Mucosa of descending colon (tissue), 3 donors: ENCODE data around the gene CCDC92B. TPM values are rescaled to one million over a fixed set of nuclear protein-coding genes. Genes with fewer than 3 reads are reported as not detected.

Source experiments
- ATAC-seq: fragments of 200-7000 bp; cut with Tn5 transposase; one replicate; pipeline ENCODE4 v1.9.1; 2020; ENCODE audit warnings: mild to moderate bottlenecking, moderate library complexity
- DNase-seq, 3 donors: peaks; one replicate each; pipeline ENCODE4 v3.0.0-alpha.2; 2020
- H3K36me3 ChIP-seq: fragments of 200-600 bp; one replicate; pipeline ENCODE4 v1.8.0; 2021; ENCODE audit warnings: low read depth, mild to moderate bottlenecking
- H3K4me1 ChIP-seq: fragments of 200-600 bp; one replicate; pipeline ENCODE4 v1.8.0; 2021; ENCODE audit warnings: low read depth, mild to moderate bottlenecking
- H3K4me3 ChIP-seq: fragments of 200-600 bp; one replicate; pipeline ENCODE4 v1.8.0; 2021; ENCODE audit warnings: mild to moderate bottlenecking
- H3K9me3 ChIP-seq: fragments of 200-600 bp; one replicate; pipeline ENCODE4 v1.8.0; 2021; ENCODE audit warnings: mild to moderate bottlenecking
- intact Hi-C, 2 donors: fragments of 100-400 bp; cut with DNase I in 1 of 2; cut with micrococcal nuclease in 1 of 2; formaldehyde crosslinking; loops; one replicate each; pipeline versions ENCODE4 v1.11.0 to v1.11.1; 2022; cut with DNase I, micrococcal nuclease
- total RNA-seq, 3 donors: library from RNA; stranded (reverse); fragmentation: NEBNext Ultra II Directional in 2 of 3; extraction: Animal tissue kit (Norgen Biotek cat#: 25700) in 2 of 3; gene quantifications; one replicate each; pipeline versions ENCODE4 v1.2.1 to v1.2.4, GENCODE V29; 2021 to 2023
- TF ChIP-seq, protein P1 (sequence below): fragments of 200-600 bp; IDR thresholded peaks from one replicate; pipeline ENCODE4 v1.8.0; 2022; ENCODE audit warnings: antibody characterized with exemption, mild to moderate bottlenecking
- donor health status: DM: no; HTN: no; CAD: no; lungs with moderate emphysema.
- donor health status: DM: no; HTN: no; CAD: no.
- donor health status: DM: no; HTN: yes; CAD: no.

CCDC92B gene
- total RNA-seq, 3 donors from 2014 or later, result 1.3 to 2.2 (median 2.2) TPM

GRCh38 chr17:2685696-2686095 is 63.8 kb downstream of the CCDC92B start:
- DNase-seq (no peak), ATAC-seq (no peak)
- Histone ChIP-seq H3K4me3 (no peak overlapping the region), H3K36me3 (no peaks in the 10 kb centered on the region), H3K9me3 (no peaks in the 10 kb centered on the region), H3K4me1 (peaks cover 5% of the 10 kb centered on the region)
- TF ChIP-seq, protein P1, sequence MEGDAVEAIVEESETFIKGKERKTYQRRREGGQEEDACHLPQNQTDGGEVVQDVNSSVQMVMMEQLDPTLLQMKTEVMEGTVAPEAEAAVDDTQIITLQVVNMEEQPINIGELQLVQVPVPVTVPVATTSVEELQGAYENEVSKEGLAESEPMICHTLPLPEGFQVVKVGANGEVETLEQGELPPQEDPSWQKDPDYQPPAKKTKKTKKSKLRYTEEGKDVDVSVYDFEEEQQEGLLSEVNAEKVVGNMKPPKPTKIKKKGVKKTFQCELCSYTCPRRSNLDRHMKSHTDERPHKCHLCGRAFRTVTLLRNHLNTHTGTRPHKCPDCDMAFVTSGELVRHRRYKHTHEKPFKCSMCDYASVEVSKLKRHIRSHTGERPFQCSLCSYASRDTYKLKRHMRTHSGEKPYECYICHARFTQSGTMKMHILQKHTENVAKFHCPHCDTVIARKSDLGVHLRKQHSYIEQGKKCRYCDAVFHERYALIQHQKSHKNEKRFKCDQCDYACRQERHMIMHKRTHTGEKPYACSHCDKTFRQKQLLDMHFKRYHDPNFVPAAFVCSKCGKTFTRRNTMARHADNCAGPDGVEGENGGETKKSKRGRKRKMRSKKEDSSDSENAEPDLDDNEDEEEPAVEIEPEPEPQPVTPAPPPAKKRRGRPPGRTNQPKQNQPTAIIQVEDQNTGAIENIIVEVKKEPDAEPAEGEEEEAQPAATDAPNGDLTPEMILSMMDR, result no peak
- intact Hi-C loops, result no loop called here

- TF ChIP-seq, protein P1, result no peak
- Histone ChIP-seq H3K9me3 (no peaks in the 10 kb centered on the region), H3K4me3 (no peak overlapping the region), H3K36me3 (no peaks in the 10 kb centered on the region), H3K4me1 (peaks cover 5% of the 10 kb centered on the region)
- intact Hi-C loops, result no loop called here
- ATAC-seq (no peak), DNase-seq (no peak)
These were observed 64.9 kb downstream of the CCDC92B start for GRCh38 chr17:2684549-2684948.

DNA sequence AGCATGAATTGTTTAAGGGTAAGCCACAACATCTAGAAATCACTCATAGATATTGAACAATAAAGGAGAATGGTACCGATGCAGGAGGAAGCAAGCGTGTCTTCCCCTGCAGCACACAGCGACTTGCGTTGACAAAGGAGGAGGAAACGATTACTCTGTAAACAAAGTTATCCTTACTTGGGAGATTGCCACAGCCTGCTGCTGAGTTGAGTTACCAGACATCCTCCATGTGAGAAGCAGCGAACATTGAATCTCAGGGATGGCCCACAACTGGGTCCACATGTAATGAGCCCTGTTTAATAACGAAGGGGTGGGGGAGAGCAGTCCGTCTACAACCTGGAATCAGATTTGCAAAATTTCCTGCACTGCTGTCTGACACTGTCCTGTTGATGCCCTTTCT is 65.5 kb downstream of the CCDC92B start:
- intact Hi-C loops, result no loop called here
- Histone ChIP-seq H3K9me3 (no peaks in the 10 kb centered on the region), H3K4me1 (peaks cover 5% of the 10 kb centered on the region), H3K36me3 (no peaks in the 10 kb centered on the region), H3K4me3 (no peak overlapping the region)
- DNase-seq (peak in 1 of 3 donors; percentile 58), ATAC-seq (peak; percentile 69)
- TF ChIP-seq, protein P1, result no peak

DNA sequence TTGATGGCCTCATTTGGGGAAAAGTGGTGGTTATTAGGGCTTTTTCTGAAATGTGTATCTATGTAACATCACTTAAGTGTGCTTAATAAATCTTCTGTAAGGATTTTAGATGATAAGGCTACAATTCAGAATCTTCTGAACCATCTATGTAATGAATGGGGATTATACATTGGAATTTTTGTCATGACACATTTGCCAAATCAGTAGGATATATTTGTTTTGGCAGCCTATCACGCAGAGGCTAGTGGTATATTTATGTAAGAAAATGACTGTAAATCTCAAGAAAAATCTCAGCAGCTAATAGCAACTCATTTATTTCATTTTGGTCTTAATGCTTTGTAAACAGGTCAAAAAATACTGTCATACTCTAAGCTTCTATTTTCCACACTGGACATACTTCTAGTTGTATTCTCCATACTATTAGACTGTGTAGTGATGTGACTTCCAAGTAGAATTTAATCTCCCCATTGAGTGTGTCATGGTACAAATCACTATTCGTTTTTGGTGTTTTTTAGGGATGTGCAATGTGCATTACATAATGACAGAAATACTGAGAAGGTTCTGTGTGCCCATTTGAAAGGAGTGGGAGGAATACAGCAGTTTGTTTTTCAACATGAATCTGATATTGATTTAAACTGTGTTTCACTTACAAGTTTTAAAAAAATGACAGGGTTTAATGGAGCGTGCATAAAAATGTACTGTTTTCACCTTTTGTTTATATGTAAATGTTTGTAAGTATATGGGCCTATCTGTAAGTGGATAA is 67.1 kb downstream of the CCDC92B start:
- TF ChIP-seq, protein P1, result no peak
- ATAC-seq (no peak), DNase-seq (no peak)
- Histone ChIP-seq H3K4me3 (no peak overlapping the region), H3K4me1 (peaks cover 5% of the 10 kb centered on the region), H3K36me3 (no peaks in the 10 kb centered on the region), H3K9me3 (no peaks in the 10 kb centered on the region)
- intact Hi-C loops, result no loop called here

DNA sequence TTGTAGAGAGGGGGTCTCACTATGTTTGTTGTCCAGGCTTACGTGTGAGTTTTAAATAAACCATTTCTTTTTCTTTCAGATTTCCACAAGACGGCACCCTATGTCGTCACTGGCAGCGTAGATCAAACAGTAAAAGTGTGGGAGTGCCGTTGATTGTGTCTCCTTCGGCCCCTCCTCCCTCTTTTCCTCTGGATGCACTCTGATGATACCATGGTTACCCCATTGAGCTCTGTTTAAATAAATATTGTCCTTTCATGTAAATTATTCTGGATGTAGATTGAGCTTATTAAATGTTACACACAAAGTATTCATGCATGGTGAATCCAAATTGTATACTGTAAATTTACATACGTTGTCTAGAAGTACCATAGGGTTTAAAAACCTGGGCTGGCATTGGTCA is 67.8 kb downstream of the CCDC92B start:
- TF ChIP-seq, protein P1, result no peak
- no peak for ATAC-seq
- no peaks in the 10 kb centered on the region for H3K9me3 ChIP-seq
- H3K36me3 ChIP-seq, result no peaks in the 10 kb centered on the region
- H3K4me3 ChIP-seq, result no peak overlapping the region
- intact Hi-C loops, result no loop called here
- H3K4me1 ChIP-seq, result peaks cover 5% of the 10 kb centered on the region
- DNase-seq, result no peak
